Measurements from ENCODE around the gene LAMA2.

GRCh38 chr6:129451187-129451586 is 568.2 kb downstream of the LAMA2 start:
- TF ChIP-seq POLR2AphosphoS5 (IDR thresholded peaks at IDR 0.05; ENCODE audit: borderline replicate concordance, low read depth, low read length) (no peak), EZH2 (IDR thresholded peaks at IDR 0.05) (no peak)

Measured in SK-N-MC (cell line).